Renal cortex interstitium (tissue), 11 donors: ENCODE results near the gene ALG11. TPM values are rescaled to one million over a fixed set of nuclear protein-coding genes. Genes with fewer than 3 reads are reported as not detected.
A peak's percentile ranks its signal among the peaks of the same experiment; 100 is the strongest.

Experiments used
- DNase-seq, 11 donors: peaks; one replicate each; pipeline ENCODE4 v3.0.0-alpha.2; 2013; ENCODE audit warnings: low read depth in 9 of 11, low spot score in 4 of 11; ENCODE audit errors: extremely low read depth in 1 of 11
- polyA plus RNA-seq, 3 donors: library from polyadenylated mRNA; unstranded; fragments of 120-200 nt; gene quantifications; one replicate each; pipeline ENCODE4 v1.2.1, GENCODE V29; 2013; ENCODE audit not compliant: insufficient read length in 3 of 3

The ALG11 gene
- polyA plus RNA-seq, 3 donors = 28.8 to 36.8 (median 32.6) TPM

DNA sequence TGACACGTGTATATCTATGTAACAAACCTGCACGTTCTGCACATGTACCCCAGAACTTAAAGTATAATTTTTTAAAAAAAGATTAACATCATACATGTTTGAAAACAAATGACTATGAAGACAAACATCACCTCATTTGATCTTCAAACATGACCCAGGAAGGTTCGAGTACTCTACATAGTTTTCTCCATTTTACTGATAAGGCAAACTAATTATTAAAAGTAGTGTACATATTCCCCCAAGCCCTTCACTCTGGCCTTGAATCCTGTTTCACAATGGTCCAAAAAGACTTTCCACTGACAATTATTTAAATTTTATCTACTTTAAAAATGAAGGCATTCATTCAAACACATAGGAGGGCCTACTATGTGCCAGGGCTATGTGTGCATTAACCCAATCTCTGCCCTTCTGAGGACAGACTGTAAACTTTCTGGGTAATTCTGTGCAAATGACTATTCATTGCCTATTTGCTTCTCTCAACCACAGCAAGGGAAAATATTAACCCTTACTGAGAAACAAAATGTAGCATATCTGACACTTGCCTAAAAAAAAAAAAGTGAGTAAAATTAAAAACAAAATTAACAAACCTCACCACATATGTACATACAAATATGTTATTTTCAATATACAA, 23.1 kb upstream of the ALG11 start:
- no peak for DNase-seq

DNA sequence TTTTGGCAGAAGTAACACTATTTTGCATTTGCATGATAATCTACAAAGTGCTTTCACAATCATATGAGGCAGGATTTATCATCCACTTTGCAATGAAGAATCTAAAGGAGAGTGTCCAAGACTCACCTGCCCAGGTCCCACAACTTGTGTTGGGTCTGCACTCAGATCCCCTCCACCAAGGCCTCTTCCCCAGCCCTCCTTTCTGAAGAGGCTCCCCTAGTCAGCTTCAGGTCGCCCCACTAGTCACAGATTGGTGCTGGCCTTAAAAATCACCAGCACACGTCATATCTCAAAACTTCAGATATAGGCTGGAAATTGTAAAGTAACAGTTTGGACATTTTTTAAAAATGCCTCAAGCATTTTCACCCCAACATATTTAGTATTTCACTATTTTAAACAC, 18.5 kb upstream of the ALG11 start:
- no peak for DNase-seq

GRCh38 chr13:51995677-51996551, 16.3 kb upstream of the ALG11 start:
- DNase-seq = no peak

GRCh38 chr13:51996641-51997040, 15.6 kb upstream of the ALG11 start:
- DNase-seq = no peak

DNA sequence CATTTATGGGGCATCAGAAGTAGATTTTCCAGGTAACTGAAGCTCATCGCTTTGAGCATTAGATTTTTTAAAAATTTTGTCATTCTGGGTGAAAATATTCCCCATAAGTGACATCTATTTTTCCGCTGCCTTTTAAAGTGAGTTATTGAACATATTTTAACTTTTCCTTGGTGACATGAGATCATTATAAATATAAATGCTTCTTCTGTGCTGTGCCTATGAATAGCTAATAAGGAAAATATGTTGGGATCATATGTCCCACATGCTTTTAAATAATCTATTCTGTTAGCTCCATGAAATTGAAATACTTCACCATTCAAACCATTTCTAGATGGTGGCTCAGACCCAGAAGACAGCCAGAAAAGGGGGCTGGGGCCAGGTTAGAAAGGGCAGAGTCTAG, 15.0 kb upstream of the ALG11 start:
- DNase-seq = no peak

GRCh38 chr13:51997641-51998330, 14.4 kb upstream of the ALG11 start:
- DNase-seq = no peak

DNA sequence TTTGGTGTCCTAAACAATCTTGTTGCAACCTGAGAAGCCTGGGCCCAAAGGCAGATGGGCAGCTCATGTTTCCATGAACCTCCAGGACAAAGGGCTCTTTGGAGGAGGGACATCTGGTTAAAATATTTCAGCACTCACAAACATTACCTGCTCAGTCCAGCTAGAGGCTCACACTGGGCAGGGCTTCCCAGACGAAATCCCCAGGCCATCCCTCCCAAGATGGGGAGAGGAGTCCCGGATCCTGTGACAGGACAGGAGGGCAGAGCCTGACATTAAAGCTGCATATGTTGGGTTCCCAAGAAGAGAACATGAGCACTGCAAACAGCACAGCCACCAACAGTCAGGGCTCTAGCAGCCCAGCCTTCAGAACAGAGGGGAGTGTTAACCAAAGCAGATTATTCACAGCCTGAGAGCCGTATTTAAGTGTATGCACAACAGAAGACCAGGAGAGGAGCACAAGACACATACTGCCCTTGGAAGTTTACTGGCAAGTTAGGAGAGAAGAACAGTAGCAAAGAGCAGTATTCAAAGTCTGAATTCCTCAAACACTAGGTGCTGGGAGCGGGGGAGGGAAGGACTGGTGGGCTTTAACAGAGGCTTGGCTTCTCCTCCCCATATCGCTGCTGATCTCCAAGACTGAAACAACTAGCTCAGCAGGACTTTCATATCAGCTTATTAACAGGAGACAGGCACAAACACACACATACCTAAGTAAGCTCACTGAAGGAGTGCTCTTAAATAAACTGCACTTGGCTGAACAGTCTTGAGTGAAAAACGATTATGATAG, 13.3 kb upstream of the ALG11 start:
- no peak for DNase-seq

DNA sequence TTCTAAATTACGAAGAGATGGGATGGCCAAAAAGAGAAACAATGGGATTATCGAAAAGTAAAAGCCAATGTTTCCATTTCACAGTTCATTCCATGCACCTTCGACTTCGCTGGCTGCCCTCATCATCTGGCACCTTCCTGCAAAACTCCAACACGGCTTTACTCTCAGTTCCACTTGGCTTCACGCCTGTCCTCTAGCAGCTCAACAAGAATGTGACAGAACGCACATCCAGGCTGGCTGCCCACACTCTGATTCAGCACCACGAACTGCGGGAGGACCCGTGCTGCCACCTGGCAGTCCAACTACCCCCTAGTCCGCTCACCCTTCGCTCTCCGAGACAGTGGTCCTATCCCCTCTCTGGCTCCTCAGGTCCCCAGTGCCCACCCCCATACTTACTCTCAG, 12.7 kb upstream of the ALG11 start:
- peak in 1 of 11 donors; percentile 19 for DNase-seq

DNA sequence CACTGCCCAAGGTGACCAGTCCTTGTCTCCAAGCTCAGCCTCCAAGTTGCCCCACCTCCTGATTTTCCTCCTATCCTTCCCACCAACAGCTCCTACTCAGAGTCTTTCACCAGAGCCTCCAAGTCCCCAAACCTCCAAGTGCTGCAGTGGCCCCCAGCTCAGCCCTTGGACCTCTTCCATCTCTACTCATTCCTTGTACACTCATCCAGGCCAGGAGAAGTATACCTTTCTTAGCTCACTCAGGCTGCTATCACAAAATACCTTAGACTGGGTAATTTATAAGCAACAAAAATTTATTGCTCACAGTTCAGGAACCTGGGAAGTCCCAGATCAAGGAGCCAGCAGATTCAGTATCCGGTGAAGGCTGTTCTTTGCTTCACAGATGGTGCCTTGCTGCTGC, 12.3 kb upstream of the ALG11 start:
- DNase-seq = no peak

- no peak for DNase-seq
These were observed 11.0 kb upstream of the ALG11 start for GRCh38 chr13:52001120-52001731.

DNA sequence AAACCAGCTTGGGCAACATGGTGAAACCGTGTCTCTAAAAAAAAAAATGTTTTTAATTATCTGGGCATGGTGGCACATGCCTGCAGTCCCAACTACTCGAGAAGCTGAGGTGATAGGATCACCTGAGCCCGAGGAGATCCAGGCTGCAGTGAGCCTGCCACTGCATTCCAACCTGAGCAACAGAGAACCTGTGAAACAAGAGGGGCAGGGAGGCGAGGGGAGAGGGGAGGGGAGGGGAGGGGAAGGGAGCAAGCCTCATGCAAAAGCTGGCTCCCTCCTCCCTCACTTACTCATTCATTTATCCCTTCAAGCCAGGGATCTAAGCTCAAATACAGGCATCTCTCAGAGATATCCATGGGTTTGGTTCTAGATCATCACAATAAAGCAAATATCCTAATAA, 9.8 kb upstream of the ALG11 start:
- no peak for DNase-seq

DNA sequence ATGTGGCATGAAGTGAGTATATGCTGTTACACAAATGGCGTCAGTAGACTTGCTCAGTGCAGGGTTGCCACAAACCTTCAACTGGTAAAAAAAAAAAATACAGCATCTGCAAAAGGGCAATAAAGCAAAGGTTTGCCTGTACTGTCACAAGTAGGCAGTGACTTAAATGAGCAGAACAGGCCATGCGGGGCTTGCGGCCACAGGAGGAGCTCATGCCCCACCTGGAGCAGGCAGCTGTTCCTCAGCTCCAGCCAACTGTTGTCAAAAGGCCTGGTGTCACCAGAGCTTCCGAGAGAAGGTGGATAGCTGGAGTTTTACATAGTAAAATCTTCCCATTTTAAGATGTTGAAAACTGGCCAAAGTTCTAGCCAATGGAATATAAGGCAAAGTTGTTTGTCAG, 8.7 kb upstream of the ALG11 start:
- no peak for DNase-seq

GRCh38 chr13:52004511-52005170, 7.6 kb upstream of the ALG11 start:
- DNase-seq = no peak

DNA sequence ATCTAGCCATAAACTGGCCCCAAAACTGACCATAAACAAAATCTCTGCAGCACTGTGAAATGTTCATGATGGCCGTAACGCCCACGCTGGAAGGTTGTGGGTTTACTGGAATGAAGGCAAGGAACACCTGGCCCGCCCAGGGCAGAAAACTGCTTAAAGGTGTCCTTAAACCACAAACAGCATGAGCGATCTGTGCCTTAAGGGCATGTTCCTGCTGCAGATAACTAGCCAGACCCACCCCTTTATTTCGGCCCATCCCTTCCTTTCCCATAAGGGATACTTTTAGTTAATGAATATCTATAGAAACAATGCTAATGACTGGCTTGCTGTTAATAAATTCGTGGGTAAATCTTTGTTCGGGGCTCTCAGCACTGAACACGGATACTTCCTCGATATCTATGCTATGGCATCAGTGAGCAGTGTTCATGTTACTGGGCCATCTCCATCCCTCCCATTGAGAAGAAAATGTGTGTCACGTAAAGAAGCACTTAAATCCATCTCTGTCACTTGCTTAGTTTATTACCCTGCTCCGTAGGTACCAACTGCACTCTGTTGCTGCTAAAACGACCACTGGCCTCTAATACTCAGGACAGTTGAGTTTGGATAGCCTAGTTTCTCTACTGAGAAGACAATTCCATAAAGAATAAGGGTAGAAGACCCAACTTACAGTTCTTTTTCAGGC, 6.2 kb upstream of the ALG11 start:
- no peak for DNase-seq

GRCh38 chr13:52006523-52007245, 5.5 kb upstream of the ALG11 start:
- no peak for DNase-seq

DNA sequence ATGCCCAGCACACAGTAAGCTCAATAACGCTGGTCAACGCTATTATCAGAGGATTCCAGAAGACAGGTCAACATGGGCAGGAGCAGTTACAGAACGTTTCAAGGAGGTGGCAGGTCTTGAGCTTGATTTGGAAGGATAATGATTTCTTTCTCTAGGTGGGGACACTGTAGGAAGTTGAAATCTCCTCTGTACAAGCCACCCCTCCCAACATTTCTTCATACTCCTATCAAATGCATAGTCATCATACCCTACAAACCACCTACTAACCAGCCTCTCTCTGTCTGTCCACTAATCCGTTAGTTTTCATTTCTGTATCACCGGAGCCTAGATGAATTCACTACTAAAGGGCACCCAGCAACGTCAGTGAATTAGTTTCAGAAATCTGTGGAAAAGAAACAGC, 2.3 kb upstream of the ALG11 start:
- no peak for DNase-seq

GRCh38 chr13:52010890-52011631, 1.1 kb upstream of the ALG11 start, which contains the start of gene ATP7B:
TSS of gene ATP7B (minus strand) at chr13:52011450. CDS start at chr13:52011337, 113 bp downstream.
- peak in 2 of 11 donors; percentile 12 to 27 for DNase-seq
